RPMI8226 (cell line): ENCODE measurements around the gene ORC5.

Experiments
- DNase-seq: peaks from one replicate; pipeline ENCODE4 v3.0.0-alpha.2; 2015

Gene ORC5

DNA sequence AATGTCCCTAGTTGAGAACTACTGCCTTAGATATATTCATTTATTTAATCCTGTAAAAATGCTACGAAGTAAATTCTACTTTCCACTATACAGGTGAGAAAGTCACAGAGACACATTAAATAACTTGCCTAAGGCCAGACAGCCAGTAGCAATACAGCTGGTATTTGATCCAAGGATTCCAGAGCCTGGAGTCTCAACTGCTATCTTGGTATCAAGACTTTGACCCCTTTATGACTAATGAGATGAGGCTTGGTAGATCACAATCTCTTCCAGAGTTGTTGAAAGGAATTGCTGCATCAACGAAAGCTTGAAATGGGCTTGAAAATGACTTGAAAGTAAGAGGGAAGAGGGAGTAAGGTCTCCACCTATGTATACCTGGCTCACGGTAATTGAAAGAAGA, 83.3 kb downstream of the ORC5 start:
- no peak for DNase-seq

DNA sequence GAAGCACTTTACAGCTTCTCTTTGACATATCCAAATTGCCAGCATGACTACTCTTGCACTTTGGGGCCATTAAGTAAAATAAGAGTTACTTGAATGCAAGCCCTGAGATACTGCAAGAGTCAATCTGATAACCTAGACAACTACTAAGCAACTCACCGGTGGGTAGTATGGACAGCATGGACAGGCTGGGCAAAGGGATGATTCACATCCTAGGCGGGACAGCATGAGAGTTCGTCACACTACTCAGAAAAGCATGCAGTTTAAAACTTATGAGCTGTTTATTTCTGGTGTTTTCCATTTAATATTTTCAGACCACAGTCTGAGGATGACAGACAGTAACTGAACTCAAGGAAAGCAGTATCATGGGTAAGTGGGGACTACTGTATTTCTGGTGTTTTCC, 84.0 kb downstream of the ORC5 start:
- no peak for DNase-seq

DNA sequence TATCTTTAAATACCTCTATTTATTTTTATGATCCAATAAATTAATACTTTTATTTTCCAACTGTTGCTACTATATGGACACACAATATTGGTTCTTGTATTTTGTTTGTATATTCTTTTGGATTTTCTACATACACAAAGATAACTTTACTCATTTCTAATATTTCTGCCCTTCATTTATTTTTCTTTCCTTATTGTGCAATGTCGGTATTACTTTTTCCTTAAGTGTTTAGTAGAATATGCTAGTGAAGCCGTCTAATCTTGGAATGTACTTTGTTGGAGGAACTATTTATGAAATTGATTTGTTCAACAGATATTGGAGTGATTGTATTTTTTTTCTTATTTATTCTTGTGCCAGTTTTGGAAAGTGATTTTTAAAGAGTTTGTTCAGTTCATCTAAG, 94.0 kb downstream of the ORC5 start:
- no peak for DNase-seq

DNA sequence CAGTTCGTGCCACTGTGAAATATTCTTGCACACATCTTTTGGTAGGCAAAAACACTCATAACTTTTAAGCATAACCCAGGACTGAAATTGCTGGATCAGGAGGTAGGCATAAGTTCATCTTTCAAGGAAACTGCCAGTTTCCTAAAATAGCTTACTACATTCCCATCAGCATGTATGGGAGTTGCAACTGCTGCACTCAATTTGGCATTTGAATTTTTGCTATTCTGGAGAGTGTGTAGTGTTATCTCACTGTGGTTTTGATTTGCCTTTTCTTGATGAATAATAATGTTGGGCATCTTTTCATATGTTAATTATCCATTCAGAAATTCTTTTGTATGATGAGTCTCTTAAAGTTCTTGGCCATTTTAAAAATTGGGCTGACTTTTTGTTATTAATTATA, 95.2 kb downstream of the ORC5 start:
- no peak for DNase-seq

DNA sequence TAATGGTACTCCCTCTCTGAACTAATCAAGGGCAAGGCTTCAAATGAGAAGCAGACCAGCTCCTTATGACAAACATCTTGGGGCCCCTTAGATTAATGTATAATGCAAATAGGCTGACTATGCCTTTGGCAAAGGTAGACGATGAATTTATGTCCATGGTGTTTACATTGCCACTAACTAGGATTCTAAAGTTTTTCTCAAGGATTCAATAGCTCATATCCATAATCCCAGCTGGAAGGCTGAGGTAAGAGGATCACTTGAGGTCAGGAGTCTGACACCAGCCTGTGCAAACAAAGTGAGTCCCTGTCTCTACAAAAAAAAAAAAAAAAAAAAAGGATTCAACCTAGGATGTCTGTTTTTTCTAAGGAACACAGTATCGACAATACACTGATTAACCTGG, 96.5 kb downstream of the ORC5 start:
- DNase-seq, result no peak

DNA sequence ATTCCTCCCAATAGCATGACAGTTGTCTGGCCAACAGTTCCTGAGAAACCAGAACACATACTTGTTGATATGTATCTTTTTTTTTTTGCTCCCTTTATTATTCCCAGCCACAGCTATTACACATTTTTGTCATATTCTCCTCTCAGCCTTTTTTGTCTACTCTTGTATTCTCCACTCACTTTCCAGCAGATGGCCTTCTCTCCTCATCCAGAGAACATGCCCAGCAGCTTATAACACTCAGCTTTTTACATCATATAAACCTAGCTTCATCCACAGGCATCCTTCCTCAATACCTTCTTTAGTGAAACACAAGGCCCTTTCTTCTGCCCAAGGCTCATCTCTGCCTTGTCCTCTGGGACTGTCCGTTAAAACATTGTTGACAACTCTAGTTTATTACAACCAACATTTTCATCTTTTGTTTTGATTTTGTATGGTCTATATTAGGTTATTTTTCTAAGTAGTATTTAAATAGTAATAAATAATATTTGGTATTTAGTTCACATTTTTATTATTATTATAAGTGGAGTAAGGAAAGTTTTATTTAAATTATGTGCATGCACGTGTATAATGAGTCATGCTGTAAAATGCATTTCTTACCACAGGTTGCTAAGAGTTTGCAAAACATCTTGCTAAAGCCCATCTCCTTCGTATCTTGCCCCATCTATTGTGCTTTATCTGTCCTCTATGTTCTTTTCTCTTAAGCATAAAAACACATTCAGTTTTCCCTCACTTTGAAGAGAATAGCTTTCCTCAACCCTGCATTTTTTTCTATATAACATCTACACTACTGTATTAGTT, 101.5 kb downstream of the ORC5 start:
- DNase-seq, result no peak

DNA sequence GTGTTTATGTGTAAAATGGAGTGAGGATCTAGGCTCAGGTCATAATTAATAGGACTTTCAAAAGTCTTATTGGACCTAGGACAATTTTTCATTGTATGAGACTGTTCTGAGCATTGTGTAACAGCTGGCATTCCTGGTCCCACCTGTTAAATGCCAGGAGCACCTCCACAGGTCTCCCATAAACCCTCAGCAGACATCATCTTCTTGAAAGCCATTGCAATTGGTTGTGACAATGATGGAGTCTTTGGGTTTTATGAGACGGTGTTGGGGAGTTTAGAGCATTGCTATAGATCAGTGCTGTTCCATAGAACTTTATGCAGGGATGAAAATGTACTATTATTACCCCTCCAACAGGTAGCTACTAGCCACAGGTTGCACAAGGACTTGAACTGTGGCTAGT, 108.9 kb downstream of the ORC5 start:
- no peak for DNase-seq

DNA sequence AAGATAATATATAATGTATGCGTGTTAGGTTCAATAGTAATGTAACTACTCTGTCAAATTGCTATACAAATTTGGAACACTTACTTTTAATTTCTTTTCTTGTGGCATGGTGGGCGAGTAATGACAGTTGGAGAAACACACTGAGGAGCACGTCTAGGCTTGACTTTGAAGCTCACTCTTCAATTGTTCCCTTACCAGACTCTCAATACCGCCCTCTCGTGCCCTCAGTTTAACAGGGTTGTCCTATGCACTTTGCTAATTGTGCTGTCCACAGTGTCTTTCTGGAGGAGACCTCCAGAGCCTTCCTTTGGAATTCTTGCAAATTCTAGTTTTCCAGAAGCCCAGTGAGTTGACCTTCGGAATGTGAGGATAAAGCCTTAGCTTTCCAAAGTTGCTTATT, 111.1 kb downstream of the ORC5 start:
- peak; percentile 50 for DNase-seq

DNA sequence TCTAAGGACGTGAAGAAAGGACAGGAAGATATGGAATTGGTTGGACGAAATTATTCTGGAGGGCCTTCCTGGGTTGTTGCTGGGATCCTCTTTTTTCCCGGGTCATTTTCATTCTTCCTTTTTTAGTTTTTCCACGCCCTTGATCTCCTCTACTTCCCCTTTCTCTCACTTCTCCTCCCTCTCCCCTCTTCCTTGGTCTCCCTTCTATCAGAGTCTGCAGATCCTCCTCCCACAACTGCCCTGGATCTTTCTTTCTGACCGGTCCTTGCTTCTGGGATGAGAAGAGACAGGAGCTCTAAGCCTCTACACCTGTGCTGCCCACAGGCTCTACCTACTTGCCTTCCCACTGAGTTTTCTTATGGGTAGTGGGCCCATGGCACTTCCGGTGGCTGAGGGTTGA, 114.7 kb downstream of the ORC5 start:
- no peak for DNase-seq

DNA sequence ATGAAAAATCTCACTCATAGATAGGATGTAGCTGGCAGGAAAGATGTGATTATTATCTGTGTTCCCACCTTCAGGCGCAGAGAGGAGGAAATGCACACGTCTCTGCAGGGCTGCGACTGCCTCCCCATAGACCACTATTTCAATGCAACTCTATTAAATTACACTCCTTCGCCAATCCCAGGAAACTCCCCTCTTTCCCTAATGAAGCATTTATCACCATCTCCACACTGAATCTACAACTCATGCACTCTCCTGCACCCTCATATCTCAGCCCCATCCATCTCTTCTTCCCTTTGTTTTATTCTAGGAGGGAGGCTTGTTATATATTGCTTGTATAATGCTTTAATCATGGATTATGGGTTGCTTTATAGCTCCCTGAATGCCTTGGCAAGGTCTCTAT, 116.6 kb downstream of the ORC5 start:
- no peak for DNase-seq

DNA sequence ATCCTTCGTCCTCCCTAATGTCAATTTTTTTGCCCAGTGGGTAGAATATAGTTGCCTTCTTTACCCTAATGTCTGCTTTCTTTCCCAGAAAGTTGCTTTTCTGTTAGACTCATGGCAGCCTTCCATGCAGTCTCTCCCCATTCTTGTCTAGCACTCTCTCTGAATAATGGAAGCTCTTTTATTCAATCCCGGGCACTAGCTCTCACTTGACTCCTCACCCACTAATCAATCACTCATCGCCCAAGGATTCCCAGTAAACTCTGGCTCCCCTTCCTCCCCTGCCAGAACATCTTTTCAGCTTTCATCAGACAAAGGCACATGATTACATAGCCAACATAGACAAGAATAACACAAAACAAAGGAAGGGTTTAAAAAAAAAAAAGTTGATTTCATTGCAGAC, 118.2 kb downstream of the ORC5 start:
- DNase-seq, result no peak

DNA sequence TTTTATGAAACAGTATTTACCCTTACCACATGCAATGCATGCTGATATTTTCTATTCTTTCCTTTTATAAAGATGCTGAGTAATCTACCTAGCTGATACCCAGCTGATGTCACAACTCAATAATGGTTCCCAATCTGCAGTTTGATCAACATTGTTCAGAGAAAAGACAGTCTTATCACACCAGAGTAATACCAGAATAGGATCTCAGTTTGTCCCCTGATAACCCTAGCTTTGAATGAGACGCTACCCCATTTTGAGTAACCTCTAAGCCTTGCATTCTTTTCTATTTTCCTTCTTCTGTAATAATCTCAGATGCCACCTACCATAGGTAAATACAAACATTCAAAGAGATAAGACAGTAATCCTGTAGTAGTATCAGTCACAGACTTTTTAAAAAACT, 118.8 kb downstream of the ORC5 start:
- no peak for DNase-seq
